Body of pancreas (tissue), 4 donors: ENCODE measurements around the gene NUTM1.
A peak's percentile ranks its signal among the peaks of the same experiment; 100 is the strongest.

Experiments used
- CTCF ChIP-seq, 7 experiments: fragments of 450-650 bp in 4 of 7; fragments of 200-600 bp in 3 of 7; sonication (generic) in 3 of 7; IDR thresholded peaks; one replicate each; pipeline ENCODE4 v1.5.1; 2016 to 2019; ENCODE audit warnings: antibody characterized with exemption in 7 of 7
- POLR2A ChIP-seq, 3 donors: fragments of 450-650 bp; IDR thresholded peaks; one replicate each; pipeline ENCODE4 v1.6.1; 2016; ENCODE audit warnings: antibody characterized with exemption in 3 of 3, mild to moderate bottlenecking in 2 of 3

GRCh38 chr15:34342737-34343575, at the start of gene NUTM1, which contains the start of gene NOP10:
- TF ChIP-seq CTCF (IDR thresholded peaks at IDR 0.05) (peak; percentile 82 to 99 (median 97)), POLR2A (IDR thresholded peaks at IDR 0.05) (peak; percentile 17 to 87 (median 86))
